Adrenal gland (tissue), 12 donors: ENCODE results near the gene KRTAP10-2. TPM values are rescaled to one million over a fixed set of nuclear protein-coding genes. Genes with fewer than 3 reads are reported as not detected.

ENCODE experiments used
- DNase-seq, 7 donors: peaks; one replicate each; pipeline ENCODE4 v3.0.0-alpha.2; 2019 to 2020
- H3K27ac ChIP-seq, 5 donors: fragments of 200-600 bp; sonication (generic) in 4 of 5; 1 replicate in 3 of 5; 2 replicates in 2 of 5; pipeline versions ENCODE4 v1.5.1 to v1.8.0; 2016 to 2020; ENCODE audit warnings: mild to moderate bottlenecking in 1 of 5
- H3K27me3 ChIP-seq: fragments of 200-600 bp; 2 replicates; pipeline ENCODE4 v1.8.0; 2021
- H3K36me3 ChIP-seq, 2 donors: fragments of 200-600 bp; replicated peaks in 1 of 2; 1 replicate in 1 of 2; 2 replicates in 1 of 2; pipeline versions ENCODE4 v1.5.1 to v1.8.0; 2018 to 2022
- H3K4me1 ChIP-seq, 2 donors: fragments of 200-600 bp; replicated peaks in 1 of 2; 1 replicate in 1 of 2; 2 replicates in 1 of 2; pipeline versions ENCODE4 v1.5.1 to v1.8.0; 2018 to 2021
- H3K4me3 ChIP-seq, 4 donors: fragments of 200-600 bp; sonication (generic) in 3 of 4; one replicate each; pipeline ENCODE4 v1.5.1; 2016 to 2018
- H3K9me3 ChIP-seq, 3 donors: fragments of 200-600 bp; sonication (generic) in 1 of 3; replicated peaks in 1 of 3; 1 replicate in 2 of 3; 2 replicates in 1 of 3; pipeline versions ENCODE4 v1.5.1 to v1.8.0; 2016 to 2021
- POLR2A ChIP-seq, 2 donors: fragments of 450-650 bp; IDR thresholded peaks; one replicate each; pipeline ENCODE4 v1.6.1; 2017; ENCODE audit warnings: antibody characterized with exemption in 2 of 2, mild to moderate bottlenecking in 2 of 2, moderate library complexity in 1 of 2
- WGBS, 4 donors: extraction: QIAGEN DNeasy Blood & Tissue Kit in 2 of 4; methylation state at CpG; one replicate each; pipeline versions ENCODE4 v1.1.5 to v1.1.7; 2013 to 2017; 5-methylcytosine and 5-hydroxymethylcytosine counted together
- intact Hi-C, 2 donors: fragments of 100-400 bp; cut with DNase I; formaldehyde crosslinking; loops; one replicate each; pipeline versions ENCODE4 v1.14.1 to v1.15.0; 2022 to 2023
- polyA plus RNA-seq, 3 donors: library from polyadenylated mRNA; stranded (reverse); fragments of 200-250 nt in 2 of 3; fragments of 350-450 nt in 1 of 3; fragmentation: Illumina TruSeq in 1 of 3; extraction: RNeasy Lipid Tissue Mini Kit (QIAGEN cat#74804) in 1 of 3; gene quantifications; one replicate each; pipeline ENCODE4 v1.2.3, GENCODE V29; 2013 to 2014
- total RNA-seq, 9 donors: library from RNA; depleted of rRNA in 4 of 9; stranded (reverse); fragments of >200 nt in 4 of 9; fragments of 120-200 nt in 1 of 9; fragmentation: NEBNext Ultra II Directional in 1 of 9; extraction: Animal tissue kit (Norgen Biotek cat#: 25700) in 1 of 9; gene quantifications; one replicate each; pipeline versions ENCODE4 v1.1.0 to v1.2.4, GENCODE V29; 2013 to 2023
- TF ChIP-seq, protein P1 (sequence below), 6 experiments: fragments of 450-650 bp in 4 of 6; fragments of 200-600 bp in 2 of 6; sonication (generic) in 1 of 6; IDR thresholded peaks; 1 replicate in 5 of 6; 2 replicates in 1 of 6; pipeline versions ENCODE4 v1.5.1 to v1.8.0; 2016 to 2021; ENCODE audit warnings: antibody characterized with exemption in 6 of 6, mild to moderate bottlenecking in 2 of 6, moderate library complexity in 1 of 6
- donor health status: healthy with polysubstance abuse.
- donor health status: Bipolar disorder and iron deficiency.
- donor health status: DM: yes; HTN: yes; CAD: no.
- donor health status: DM: no; HTN: no; CAD: no.
- donor health status: DM: no; HTN: no; CAD: no.
- donor health status: DM: yes; HTN: yes; CAD: no.

KRTAP10-2 gene
- total and polyA plus RNA-seq, 12 donors, result not detected

DNA sequence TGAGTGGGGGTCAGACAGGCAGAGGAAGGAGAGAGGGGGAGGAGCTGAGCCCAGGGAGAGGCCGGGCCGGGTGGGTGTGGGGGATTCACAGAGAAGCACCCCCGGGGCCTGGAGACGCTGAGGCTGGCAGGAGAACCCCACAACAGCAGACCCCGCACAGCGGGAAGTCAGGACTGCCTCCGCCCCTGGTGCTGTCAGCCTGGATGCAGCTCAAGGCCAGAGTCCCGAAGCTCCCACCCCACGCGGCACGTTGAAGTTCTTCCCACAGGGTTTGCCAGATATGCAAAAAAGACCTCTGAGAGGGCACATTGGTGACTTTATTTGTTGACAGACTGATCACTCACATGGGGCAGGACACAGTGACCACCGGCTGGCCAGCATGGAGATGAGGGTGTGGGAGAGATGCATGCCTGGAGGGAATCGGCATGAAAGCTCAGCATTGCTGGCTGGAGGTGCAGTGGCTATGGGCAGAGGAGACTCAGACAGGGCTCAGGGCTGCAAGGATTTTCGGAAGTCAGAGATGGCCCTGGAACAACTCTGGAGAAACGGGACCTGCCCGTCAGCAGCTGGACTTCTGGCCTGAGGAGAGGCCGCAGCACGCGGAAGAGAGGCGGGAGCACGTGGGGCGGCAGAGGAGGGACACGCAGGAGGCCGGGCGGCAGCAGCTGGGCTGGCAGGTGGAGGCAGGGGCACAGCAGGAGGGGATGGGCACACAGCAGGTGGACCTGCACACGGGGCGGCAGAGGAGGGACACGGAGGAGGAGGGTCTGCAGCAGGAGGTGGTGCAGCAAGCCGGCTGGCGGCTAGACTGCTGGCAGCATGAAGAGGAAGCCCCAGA lies 6.4 kb upstream of the KRTAP10-2 start:
- Histone ChIP-seq H3K27ac (no peak overlapping the region), H3K4me1 (no peaks in the 10 kb centered on the region), H3K4me3 (no peak overlapping the region), H3K9me3 (no peaks in the 10 kb centered on the region), H3K36me3 (no peaks in the 10 kb centered on the region), H3K27me3 (peaks cover 8% of the 10 kb centered on the region)
- TF ChIP-seq, protein P1, sequence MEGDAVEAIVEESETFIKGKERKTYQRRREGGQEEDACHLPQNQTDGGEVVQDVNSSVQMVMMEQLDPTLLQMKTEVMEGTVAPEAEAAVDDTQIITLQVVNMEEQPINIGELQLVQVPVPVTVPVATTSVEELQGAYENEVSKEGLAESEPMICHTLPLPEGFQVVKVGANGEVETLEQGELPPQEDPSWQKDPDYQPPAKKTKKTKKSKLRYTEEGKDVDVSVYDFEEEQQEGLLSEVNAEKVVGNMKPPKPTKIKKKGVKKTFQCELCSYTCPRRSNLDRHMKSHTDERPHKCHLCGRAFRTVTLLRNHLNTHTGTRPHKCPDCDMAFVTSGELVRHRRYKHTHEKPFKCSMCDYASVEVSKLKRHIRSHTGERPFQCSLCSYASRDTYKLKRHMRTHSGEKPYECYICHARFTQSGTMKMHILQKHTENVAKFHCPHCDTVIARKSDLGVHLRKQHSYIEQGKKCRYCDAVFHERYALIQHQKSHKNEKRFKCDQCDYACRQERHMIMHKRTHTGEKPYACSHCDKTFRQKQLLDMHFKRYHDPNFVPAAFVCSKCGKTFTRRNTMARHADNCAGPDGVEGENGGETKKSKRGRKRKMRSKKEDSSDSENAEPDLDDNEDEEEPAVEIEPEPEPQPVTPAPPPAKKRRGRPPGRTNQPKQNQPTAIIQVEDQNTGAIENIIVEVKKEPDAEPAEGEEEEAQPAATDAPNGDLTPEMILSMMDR (IDR thresholded peaks at IDR 0.05), result no peak
- peak in 1 of 7 donors; percentile 29 for DNase-seq
- intact Hi-C loops, result loop anchor here in 1 of 2 donors (10.0 kb wide), 1 partner anchor 197 kb away; no protein-coding TSS in a partner anchor
- WGBS, 4 donors, result 41 to 56% (median 45%) methylated on average over 19 to 30 of the region's 30 CpGs

DNA sequence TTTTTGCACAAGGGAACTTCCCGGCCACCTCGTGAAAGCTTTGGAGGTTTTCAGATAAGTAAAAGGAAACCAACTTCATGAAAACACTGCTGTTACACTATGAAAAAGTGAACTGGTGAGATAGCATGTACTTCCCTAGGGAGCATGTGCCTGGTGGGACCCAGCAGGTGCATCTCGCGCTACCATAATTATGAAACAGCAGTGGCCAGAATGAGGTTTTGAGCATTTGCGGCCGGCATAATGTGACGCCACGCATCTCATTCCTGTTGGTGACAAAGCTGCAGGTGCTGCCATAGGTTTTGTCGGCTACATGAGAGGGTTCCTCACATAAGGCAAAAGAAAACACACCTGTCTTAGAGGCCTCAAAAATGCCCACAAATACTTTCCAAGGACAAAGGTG lies 5.6 kb upstream of the KRTAP10-2 start:
- Histone ChIP-seq H3K4me3 (no peak overlapping the region), H3K27ac (no peak overlapping the region), H3K27me3 (peaks cover 8% of the 10 kb centered on the region), H3K36me3 (no peaks in the 10 kb centered on the region), H3K9me3 (no peaks in the 10 kb centered on the region), H3K4me1 (no peaks in the 10 kb centered on the region)
- DNase-seq, result no peak
- TF ChIP-seq, protein P1 (IDR thresholded peaks at IDR 0.05), result no peak
- no peak for TF ChIP-seq POLR2A (IDR thresholded peaks at IDR 0.05)
- WGBS, 4 donors, result 76 to 82% (median 77%) methylated on average over 9 of the region's 9 CpGs
- intact Hi-C loops, result loop anchor here in 1 of 2 donors (10.0 kb wide), 1 partner anchor 198 kb away; no protein-coding TSS in a partner anchor

DNA sequence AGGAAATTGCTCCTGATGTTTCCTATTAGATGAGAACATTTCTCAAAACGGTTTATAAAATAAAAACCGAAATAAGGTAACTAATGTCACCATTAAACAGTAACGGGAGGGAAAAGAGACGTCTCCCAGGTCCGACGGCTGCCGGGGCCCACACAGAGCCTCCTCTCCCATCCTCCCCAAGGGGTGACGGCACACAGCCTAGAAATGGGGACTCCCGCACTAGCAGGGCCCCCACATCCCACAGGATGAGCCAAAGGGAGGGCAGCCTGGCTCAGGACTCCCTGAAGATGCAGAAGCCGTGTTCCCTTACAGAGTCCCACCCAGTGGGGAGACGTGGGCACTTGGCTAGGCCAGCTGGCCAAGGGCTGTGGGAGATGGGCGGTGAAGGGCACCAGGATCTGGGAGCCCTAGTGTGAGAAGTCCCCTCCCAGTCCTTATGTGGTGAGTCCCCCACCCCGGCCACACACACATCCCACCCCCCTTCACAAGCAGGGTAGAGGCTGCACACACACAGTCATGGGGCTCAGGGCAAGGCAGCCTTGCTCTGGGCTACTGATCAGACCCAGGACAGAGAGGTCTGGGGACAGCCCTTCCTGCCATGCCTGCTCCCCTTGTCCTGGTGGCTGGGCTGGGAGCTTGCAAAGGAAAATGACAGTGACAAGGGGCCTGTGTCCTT lies 4.0 kb upstream of the KRTAP10-2 start:
- 74 to 79% (median 78%) methylated on average over 12 to 13 of the region's 13 CpGs for WGBS, 4 donors
- peak in 1 of 7 donors; percentile 31 for DNase-seq
- Histone ChIP-seq H3K4me3 (no peak overlapping the region), H3K27me3 (peaks cover 11% of the 10 kb centered on the region), H3K9me3 (no peaks in the 10 kb centered on the region), H3K36me3 (no peaks in the 10 kb centered on the region), H3K27ac (no peak overlapping the region), H3K4me1 (no peaks in the 10 kb centered on the region)
- TF ChIP-seq POLR2A (IDR thresholded peaks at IDR 0.05), result no peak
- TF ChIP-seq, protein P1 (IDR thresholded peaks at IDR 0.05), result no peak
- intact Hi-C loops, result loop anchor here in 1 of 2 donors (10.0 kb wide), 1 partner anchor 199 kb away; no protein-coding TSS in a partner anchor

DNA sequence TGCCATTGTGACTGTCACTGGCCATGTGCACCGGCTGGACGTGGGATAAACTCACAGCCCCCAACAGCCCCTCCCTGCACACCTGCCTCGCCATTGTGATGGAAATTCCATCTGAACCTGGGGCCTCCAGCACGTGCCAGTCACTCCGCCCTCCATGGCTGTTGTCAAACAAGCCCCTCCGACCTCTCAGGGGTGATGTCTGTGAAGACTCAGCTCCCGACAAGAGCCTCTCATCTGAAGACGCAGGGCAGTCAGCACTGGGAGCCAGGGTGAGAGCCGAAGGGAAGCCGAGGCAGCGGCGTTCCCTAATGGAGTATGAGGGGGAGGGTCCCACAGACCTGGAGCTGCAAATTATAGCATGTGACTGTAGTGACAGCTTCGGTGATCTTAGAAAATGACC lies 1.4 kb upstream of the KRTAP10-2 start:
- H3K4me1 ChIP-seq, result no peaks in the 10 kb centered on the region
- WGBS, 4 donors, result 65 to 74% (median 70%) methylated on average over 13 of the region's 13 CpGs
- H3K9me3 ChIP-seq, result no peaks in the 10 kb centered on the region
- peak in 1 of 7 donors; percentile 27 for DNase-seq
- H3K27ac ChIP-seq, result no peak overlapping the region
- no peaks in the 10 kb centered on the region for H3K36me3 ChIP-seq
- TF ChIP-seq, protein P1 (IDR thresholded peaks at IDR 0.05), result no peak
- TF ChIP-seq POLR2A (IDR thresholded peaks at IDR 0.05), result no peak
- H3K4me3 ChIP-seq, result no peak overlapping the region
- intact Hi-C loops, result loop anchor here in 1 of 2 donors (10.0 kb wide), 1 partner anchor 202 kb away; no protein-coding TSS in a partner anchor
- peaks cover 15% of the 10 kb centered on the region for H3K27me3 ChIP-seq
